C4-2B (cell line): ENCODE measurements around the gene HECW1.

Experiments
- CTCF ChIP-seq: fragments of 450-650 bp; conservative IDR thresholded peaks from 2 replicates; pipeline ENCODE4 v1.5.1; 2017; ENCODE audit warnings: mild to moderate bottlenecking
- ZFX ChIP-seq: fragments of 450-650 bp; IDR thresholded peaks from 2 replicates; pipeline ENCODE4 v1.6.1; 2017

- TF ChIP-seq CTCF = no peak
- no peak for TF ChIP-seq ZFX
Observed at GRCh38 chr7:43461349-43462024, 349.0 kb downstream of the HECW1 start.
